Measurements from ENCODE around the gene HUS1B.
A peak's percentile ranks its signal among the peaks of the same experiment; 100 is the strongest.
"Not testable (repeated sequence)": the region's sequence is repeated elsewhere in the genome, so short reads cannot be mapped to it uniquely, and the experiment has no call there.

HUS1B gene

DNA sequence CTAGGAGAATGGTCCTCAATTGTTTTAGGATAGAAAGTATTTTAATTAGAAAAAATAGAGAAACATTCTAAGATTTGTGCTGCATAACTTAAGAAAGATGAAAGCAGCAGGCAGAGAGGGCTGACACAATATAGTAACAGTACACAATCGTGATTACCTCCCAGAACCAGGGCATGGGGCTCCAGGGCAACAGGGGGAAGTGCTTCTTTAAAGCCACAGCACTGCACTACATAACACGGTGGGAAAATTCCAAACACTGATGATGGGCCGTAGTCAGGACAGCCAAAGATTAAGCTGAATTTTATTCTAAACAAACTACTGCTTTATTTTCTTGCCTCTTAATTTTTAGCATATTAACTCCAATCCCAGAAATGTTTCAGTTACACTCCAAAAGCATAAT, 21.6 kb upstream of the HUS1B start:
- DNase-seq, result no peak

DNA sequence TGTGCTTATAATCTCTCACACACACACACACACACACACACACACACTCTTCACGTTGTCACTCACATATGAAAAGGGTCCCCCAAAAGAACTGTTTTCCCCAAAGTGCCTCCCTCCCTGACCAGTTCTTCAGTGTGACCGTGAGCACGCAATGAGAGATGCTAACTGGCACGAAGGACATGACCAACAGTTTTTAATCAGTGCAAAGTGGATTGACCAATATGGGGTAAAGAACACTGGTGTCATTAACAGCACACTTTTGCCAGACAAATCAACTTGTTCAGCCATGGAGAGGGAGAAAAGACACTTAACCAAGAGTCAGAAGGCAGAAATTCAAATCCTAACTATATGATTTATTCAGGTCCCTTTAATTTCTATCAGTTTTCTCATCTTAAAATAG, 21.0 kb upstream of the HUS1B start:
- DNase-seq, result no peak

DNA sequence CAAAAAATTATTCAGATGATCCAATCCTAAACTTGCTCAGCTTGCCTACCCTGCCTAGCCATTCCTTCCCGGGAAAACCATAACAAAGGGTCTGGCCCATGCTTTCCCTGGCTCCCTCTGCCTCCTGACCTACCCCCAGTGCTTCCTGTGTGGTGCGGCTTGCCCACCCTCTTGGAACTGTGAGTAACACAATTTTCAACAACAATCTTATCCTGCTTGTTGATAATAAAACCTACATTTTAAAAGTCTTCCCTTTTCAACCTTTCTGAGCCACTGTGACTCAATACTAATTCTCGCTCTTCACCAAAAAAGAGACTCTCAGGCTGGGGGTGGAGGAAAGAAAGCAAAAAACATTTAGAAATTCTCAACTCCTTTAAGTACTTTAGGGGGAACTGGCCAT, 18.1 kb upstream of the HUS1B start:
- DNase-seq, result no peak

- DNase-seq, result no peak
These were observed 17.5 kb upstream of the HUS1B start for GRCh38 chr6:674406-674805.

DNA sequence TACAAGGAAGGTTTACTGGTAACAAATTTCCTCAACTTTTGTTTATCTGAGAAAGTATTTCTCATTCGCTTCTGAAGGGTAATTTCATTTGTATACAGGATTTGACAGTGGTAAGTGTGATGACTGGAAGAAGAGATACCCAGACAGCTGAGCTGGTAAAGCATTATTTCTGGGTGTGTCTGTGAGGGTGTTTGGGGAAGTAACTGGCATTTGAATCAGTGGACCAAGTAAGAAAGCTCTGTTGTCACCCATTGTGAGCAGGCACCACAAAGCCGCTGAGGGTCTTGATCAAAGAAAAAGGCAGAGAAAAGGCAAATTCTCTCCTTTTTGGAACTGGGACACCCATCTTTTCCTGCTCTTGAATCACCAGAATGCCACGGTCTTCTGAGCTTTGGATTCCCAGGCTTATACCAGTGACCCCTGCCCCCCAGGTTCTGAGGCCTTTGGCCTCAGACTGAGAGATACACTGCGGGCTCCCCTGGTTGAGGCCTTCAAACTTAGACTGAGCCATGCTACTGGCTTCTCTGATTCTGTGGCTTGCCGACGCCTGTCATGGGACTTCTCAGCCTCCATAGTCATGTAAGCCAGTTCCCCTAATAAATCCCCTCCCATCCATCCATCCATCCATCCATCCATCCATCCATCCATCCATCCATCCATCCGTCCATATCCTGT, 10.5 kb upstream of the HUS1B start:
- DNase-seq, result no peak

DNA sequence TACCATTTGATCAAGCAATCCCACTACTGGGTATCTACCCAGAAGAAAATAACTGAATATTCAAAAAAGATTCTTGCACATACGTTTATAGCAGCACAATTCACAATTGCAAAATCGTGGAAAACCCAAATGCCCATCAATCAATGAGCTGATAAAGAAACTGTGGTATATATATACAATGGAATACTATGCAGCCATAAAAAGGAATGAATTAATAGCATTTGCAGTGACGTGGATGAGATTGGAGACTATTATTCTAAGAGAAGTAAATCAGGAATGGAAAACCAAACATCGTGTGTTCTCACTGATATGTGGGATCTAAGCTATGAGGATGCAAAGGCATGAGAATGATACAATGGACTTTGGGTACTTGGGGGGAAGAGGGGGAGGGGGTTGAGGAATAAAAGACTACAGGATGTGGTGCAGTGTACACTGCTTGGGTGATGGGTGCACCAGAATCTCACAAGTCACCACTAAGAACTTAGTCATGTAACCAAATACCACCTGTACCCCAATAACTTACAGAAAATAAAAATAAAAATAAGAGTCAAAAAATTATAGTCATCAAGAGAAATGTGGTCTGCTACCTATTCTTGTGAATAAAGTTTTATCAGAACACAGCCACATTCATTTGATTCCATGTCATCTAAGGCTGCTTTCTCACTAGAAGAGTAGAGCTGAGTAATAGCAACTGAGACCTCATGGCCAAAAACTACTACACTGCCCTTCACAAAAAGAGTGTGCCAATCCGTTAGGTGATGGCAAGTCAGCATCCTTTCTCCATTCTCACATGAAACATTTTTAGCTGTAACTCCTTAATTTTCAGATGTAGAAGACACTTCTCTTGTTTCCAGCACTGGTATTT, 8.7 kb upstream of the HUS1B start:
- no peak for DNase-seq

- DNase-seq, result not testable (repeated sequence)
These were observed 6.9 kb upstream of the HUS1B start for GRCh38 chr6:663788-664187.

DNA sequence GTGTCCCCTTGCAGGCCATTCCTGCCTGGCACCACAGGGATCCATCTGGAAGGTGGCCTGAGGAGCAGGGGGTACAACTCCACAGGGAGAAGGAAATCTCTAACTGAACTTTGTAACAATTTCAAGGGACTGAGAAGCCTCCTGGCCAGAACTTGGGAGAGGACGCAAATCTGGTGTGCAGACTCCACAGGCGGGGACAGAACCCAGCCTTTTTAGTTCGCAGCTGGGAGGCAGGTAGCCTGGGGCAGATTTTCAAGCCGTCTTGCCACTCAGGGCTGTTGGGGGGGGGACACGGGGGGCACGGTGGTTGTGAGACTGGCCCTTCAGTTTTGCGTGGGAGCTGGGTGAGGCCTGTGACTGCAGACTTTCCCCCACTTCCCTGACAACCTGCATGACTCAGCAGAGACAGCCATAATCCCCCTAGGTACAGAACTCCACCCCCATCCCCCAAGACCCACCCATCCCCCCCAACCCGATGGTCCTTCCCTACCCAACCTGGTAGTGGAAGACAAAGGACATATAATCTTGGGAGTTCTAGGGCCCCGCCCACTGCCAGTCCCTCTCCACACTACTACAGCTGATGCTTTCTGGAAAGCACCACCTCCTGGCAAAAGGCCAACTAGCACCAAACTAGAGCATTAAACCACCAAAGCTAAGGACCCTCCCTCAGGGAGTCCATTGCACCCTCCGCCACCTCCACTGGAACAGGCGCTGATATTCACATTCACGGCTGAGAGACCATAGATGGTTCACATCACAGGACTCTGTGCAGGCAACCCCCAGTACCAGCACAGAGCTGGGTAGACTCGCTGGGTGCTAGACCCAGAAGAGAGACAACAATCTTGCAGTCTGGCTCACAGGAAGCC, 3.0 kb upstream of the HUS1B start:
- no peak for DNase-seq

DNA sequence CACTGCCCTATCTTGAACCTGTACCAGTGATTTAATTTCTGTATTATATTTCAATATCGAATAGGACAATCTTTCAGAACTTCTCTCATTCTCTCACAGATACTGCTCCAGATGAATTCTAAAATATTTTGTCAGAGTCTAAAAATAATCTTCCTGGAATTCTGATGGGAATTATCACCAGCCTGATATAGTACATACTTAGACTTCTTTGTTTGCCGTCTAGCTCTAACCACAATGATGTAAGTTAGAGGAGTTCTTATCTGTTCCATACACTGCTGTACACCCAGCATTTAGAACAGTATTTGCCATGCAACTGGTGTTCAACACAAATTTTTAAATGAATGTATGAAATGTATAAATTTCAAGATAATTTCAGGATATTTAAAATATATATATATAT, 1.3 kb upstream of the HUS1B start:
- DNase-seq, result no peak

- no peak for DNase-seq
These were observed 843 bp upstream of the HUS1B start for GRCh38 chr6:657743-658142.

DNA sequence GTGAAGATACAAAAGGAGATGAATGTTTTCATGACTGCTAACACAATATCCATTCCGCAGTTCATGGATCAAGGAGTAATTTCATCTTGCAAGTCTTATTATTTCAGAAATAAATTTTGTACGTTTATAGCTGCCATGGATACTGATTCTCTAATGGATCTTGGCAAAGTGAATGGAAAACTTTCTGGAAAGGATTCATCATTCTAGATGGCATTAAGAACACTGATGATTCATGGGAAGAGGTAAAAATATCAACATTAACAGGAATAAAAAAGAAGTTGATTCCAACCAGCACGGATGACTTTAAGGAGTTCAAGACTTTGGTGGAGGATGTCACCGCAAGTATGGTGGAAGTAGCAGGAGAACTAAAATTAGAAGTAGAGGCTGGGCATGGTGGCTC, 2.8 kb downstream of the HUS1B start:
- DNase-seq, result no peak

GRCh38 chr6:652865-653264, 4.0 kb downstream of the HUS1B start:
- no peak for DNase-seq

GRCh38 chr6:650098-650497, 6.8 kb downstream of the HUS1B start:
- DNase-seq, result no peak

DNA sequence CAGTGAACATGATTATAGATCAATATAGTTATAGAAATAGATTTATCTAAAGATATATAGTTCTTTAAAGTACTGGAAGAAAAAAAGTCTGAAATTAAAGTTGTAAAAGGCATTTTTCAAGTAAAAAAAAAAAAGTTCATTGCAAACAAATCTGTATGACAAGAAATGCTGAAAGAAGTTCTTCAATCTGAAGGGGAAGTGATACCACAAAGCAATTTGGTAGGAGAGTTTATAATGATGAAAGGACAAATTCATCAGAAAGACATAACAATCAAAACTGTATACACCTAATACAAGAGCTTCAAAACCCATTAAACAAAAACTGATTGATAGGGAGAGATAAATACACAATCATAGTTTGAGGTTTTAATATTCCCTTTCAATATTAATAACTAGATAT, 14.1 kb downstream of the HUS1B start:
- DNase-seq, result no peak

GRCh38 chr6:641225-641985, 15.5 kb downstream of the HUS1B start:
- no peak for DNase-seq

DNA sequence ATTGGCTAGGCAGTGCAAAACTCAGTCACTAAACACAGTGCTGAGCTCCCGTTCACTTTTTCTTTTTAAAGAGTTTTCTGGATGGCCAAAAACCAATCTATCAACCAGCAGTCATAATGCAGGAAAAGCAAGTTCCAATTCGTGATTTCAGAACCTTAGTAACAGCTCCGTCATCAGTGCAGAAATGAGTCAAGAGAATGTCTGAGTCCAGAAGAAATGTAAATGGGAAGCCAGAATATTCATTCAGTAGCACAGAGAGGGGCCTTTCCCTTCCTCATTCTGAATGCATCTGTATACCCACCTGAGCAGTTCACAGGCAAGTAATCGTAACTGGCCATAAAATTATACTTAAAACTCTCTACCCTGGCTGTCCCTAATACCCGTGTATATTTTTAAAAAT, 20.4 kb downstream of the HUS1B start:
- no peak for DNase-seq

DNA sequence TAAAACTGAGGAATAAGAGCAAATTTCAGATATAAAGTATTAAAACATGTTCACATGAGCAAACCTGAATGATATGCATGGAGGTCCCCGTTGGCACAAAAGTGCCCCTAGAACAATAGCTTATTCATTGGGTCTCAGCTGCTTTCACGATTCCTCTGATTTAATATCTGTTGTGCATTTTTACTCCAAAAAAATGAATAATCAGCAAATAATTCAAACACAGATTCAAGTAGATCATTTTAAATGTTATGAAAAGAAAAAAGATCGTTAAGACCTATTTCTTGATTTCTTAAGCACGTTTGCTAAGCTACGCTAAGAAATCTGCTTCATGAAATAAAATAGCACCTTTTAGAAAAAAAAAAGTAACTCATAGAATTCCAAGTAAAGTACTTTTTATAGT, 21.7 kb downstream of the HUS1B start:
- DNase-seq, result no peak

DNA sequence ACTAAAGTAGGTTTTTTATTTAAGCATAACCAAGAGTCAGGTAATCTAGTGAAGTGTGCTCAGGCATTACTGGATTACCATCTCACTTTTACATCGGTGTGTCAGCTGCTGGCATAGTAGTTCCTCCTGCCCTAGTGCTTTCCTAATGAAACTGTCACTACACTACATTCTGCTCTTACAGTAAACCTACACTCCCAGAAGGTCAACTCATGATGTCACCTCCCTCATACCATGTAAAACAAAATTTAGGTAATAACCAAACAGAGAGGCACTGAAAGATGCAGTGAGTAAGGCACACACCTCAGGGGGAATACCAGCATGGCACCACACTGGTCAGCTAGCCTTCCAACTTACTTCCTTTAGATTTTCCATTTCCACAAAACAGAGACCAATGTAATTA, 23.3 kb downstream of the HUS1B start:
- DNase-seq, result no peak

DNA sequence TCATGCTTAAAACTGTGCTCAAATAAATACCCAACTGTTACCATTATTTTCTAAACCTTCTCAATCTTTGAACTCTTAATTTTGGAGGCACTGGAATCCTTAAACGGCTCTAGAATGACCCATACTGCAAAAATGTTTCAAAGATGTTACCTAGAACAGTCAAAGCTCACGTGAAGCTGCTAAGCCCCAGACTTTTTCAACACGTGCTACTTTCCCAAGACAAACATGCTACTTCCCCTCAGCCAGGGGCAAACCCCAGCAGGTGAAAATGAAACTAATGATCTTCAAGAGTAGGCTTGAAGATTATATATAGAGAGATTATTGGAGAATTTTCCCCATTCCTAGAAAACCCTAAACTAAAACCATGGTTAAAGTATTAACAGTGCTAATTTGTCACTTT, 28.1 kb downstream of the HUS1B start:
- no peak for DNase-seq

- DNase-seq, result peak; percentile 51
These were observed 30.7 kb downstream of the HUS1B start for GRCh38 chr6:626236-626635.

DNA sequence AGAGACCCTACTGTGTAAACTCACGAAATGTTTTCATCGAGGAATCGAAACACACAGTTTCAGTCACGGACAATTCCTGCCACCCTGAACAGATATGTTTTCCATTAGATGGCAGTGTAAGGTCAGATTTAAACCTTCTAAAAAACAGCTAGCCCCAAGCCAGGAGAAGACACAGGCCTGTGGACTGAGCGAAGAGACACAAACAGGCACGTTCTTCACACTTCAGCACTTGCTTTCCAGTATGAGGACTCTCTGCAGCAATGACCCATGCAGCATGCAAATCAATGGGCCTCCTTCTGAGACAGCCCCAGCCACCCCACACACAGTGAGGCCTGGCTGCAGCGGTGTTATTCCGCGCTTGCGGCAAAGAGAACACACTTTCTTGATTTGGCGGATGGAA, 31.9 kb downstream of the HUS1B start:
- no peak for DNase-seq

GRCh38 chr6:622462-622861, 34.4 kb downstream of the HUS1B start:
- no peak for DNase-seq

- no peak for DNase-seq
These were observed 35.0 kb downstream of the HUS1B start for GRCh38 chr6:621931-622330.

Measured in right hindlimb (tissue), 1 donor.